Ammon's horn (tissue), 1 donor: ENCODE data around the gene ENO3.
"Not testable (repeated sequence)": the region's sequence is repeated elsewhere in the genome, so short reads cannot be mapped to it uniquely, and the experiment has no call there.

ENCODE experiments used
- DNase-seq: peaks from one replicate; pipeline ENCODE4 v3.0.0-alpha.2; 2016; ENCODE audit warnings: low spot score

ENO3 gene

DNA sequence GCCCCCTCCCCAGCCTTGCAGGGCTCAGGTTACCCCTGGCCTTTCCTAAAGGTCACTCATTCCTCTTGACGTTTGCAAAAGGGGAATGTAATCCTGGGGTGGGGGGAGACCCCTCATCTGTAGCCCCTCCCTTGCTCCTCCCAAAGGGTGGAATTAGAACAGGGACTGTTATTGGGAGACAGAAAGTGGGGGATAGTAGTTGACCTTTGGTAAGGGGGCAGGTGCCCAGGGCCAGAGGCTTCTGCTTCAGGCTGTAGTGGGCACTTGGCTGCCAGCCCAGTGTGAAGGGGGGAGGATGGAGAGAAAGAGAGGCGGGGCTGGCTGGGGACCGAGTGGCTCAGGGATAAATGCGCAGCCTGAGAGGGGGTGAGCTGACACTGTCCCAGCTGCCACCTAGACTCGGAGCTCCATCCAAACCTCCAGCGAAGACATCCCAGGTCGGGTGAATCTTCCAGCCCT, at the start of gene ENO3:
TSS of gene ENO3 (plus strand) at position 374 of the 459 bp plus-strand sequence. CDS start 711 bp downstream, outside the sequence.
- no peak for DNase-seq

DNA sequence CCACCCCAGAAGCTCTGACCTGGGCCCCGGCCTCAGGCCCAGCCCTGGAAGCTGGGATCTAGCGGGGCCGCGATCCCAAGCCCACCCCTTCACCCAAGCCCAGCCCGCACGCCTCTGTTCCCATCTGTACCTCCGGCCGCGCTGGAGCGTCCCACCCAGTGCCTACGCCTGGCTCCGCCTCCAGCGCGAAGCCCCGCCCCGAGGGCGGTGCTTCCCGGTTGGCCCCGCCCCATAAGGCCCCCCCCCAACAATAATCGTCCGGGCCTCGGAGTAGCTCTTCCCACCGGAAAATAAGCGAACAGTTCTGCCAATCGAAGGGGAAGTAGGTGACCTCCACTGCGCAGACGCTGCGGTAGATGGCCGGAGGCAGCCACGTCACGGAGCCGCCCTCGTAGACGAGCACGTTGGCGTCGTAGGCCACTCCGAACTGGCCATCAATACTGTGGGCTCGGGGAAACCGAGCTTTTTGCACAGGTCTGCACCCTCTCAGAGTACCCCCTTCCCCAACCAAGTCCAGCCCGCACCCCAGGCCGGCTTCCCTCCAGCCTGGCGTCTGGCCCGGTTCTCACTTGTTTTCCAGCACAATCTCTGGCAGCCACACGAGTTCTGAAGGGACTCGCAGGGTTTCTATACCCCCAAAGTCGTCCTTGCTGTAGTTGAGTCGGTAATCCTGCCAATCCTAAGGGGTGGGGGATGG, 49.1 kb upstream of the ENO3 start:
- DNase-seq, result peak; percentile 52

DNA sequence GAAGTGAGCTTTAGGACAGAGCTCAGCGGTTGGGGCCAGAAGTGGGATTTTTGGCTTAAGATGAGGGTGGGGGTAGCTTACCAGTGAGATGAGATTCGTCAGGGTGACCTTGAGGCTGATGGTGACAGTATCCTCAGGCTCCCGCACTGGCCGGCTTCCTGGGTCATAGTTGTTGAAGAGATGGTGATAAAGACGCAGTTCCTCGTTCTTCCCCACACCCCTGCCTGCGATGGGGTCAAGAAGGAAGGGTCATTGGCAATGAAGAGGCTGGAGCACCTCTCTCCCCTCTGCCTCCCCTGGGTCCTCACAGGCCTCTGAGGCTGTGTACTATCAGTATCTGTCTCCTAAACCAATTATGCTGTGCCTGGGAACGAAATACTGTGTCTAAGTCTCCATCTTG, 48.4 kb upstream of the ENO3 start:
- DNase-seq, result no peak

DNA sequence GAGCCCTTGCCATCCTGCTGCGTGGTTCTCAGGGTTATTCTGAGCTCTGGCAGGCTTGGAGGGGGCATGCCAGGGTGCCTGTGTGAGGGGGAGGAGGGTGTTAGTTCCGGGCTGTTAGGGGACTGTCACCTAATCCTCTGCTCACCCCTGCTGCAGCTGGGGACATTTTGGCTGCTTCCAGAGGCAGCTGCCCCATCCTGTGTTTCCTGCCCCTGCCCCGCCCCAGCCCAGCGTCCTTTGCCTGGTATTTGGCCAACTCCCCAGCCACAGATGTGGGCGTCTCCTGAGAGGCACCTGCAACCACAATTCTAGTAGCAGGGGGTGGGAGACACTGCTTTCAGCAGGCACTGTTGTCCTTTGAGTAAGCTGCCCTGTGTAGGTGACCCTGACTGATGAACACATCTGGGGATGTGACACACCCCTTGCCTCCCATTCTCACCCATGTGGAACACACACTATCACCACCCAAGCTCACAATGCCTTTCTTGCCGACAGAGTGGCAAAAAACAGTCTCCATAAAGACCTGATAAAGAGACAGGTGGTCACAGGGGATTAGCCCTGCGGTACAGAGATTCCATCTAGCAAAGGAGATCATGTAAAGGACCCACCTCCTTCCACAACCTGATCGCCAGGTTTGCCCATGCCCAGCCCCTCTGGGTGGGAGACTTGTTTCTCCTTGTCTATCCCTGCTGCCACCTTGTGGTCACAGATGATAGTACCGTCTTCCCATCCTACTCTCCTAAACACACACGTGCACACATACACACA, 47.7 kb upstream of the ENO3 start, which contains the start of gene CHRNE:
TSS of gene CHRNE (minus strand) at position 48 of the 768 bp plus-strand sequence. CDS start at position 13, 35 bp downstream.
- DNase-seq, result peak; percentile 91

DNA sequence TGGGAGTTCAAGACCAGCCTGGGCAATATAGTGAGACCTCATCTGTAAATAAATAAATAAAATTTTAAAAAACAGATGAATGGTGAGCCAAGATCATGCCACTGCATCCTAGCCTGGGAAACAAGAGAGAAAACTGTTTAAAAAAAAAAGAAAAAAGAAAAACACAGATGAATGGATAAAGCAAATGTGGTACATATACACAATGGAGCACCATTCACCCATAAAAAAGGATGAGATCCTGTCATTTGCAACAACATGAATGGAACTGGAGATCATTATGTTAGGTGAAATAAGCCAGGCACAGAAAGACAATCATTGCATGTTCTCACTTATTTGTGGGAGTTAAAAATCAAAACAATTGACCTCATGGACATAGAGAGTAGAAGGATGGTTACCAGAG, 44.3 kb upstream of the ENO3 start:
- not testable (repeated sequence) for DNase-seq

DNA sequence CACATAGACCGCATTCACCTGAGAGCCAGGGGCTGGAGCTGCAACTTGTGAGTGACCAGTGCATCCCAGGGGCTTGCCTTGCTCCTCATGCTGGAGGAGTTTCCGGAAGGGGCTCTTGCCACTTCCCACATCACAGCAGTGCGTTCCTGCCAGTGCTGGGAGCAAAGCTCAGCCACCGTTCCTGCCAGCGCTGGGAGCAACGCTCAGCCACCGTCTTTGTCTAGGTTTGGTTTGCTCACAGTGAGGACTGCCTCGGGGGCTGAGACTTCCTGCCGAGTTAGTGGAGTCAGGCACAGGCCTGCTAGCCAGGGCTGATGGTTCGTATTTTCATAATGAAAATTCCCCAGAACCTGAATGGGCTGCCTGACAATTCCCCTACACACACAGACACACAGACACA, 42.6 kb upstream of the ENO3 start:
- DNase-seq, result no peak

DNA sequence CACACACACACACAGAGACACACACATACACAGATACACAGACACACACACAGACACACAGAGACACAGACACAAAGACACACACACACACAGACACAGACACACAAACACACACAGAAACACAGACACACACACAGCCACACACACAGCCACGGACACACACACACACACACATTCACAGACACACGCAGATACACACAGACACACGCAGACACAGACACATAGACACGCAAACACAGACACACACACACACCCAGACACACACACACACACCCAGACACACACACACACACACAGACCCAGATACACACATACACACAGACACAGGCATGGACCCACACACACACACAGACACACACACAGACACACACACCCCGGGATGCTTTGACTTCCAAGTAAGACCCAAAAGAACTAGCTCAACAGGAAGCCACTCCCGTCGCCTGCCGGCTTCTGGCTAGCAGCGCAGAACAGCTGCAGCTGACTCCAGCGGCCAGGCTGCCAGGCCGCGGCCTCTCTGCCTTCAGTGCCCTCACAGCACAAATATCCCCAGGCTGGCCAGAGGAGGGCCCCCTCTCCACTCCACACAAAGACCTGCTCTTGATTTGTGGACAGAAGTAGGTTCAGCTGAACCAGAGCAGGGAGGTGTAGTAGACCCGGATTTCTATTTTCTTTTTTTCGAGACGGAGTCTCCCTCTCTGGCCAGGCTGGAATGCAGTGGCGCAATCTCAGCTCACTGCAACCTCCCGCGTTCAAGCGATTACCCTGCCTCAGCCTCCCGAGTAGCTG, 42.0 kb upstream of the ENO3 start:
- DNase-seq, result peak; percentile 93

DNA sequence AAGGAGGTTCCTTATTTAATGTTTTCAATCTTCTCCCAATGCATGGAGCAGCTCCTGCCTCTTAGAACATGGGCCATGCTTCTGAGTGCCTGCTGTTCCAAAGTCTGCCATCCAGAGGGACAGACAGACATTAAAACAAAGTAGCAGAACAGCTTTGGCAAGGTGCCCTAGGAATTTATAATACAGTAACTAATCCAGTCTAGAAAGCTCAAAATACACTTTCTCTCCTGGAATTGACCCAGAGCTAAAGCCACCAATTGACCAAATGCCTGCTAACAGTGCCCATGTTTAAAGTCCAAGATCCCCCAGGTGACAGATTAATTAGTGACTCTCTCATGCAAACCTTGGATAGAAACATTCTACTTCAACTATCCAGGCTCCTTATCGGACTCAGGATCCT, 36.9 kb upstream of the ENO3 start:
- no peak for DNase-seq

DNA sequence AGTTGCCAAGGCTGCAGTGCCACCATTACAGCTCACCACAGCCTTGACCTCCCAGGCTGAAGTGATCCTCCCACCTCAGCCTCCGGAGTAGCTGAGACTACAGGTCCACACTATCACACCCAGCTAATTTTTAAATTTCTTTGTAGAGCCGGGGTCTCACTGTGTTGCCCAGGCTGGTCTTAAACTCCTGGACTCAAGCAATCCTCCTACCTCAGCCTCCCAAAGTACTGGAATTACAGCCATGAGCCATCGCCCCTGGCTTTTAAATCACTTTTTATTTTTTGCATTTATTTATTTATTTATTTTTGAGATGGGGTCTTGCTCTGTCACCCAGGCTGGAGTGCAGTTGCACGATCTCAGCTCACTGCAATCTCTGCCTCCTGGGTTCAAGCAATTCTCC, 36.4 kb upstream of the ENO3 start:
- not testable (repeated sequence) for DNase-seq

DNA sequence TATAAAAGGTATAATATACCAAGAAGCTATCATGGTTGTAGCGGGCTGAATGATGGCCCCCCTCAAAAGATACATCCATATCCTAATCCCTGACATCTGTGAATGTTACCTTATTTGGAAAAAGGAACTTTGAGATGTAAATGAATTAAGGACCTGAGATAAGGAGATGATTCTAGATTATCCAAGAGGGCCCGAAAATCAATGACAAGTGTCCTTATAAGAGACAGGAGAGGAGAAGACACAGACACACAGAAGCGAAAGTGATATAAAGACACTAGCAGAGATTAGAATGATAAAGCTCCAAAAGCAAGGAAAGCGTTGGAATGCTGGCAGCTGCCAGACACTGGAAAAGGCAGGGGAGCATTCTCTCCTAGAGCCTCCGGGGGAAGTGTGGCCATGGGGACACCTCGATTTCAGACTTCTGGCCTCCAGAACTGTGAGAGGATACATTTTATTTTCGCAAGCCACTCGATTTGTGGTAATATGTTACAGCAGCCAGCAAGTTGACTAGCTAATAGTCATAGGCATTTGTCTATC, 31.3 kb upstream of the ENO3 start:
- no peak for DNase-seq

DNA sequence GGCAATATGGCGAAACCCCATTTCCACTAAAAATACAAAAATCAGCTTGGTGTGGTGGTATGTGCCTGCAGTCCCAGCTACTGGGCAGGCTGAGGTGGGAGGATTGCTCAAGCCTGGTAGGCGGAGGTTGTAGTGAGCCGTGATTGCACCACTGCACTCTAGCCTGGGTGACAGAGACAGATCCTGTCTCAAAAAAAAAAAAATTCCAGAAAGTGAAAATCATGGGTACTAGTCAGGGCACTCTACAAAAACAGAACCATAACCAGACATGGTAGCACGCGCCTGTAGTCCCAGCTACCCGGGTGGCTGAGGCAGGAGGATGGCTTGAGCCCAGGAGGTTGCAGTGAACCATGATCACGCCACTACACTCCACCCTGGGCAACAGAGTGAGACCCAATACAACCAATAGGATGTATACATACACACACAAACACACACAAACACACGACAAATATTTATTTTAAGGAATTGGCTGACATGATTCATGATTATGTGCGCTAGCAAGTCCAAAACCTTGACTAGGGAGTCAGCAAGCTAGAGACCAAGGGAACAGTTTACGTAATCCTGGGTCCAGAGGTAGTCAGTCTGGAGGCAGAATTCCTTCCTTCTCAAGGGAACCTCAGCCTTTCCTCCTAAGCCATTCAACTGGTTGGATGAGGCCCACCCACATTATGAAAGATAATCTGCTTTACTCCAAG, 30.4 kb upstream of the ENO3 start:
- DNase-seq, result no peak

DNA sequence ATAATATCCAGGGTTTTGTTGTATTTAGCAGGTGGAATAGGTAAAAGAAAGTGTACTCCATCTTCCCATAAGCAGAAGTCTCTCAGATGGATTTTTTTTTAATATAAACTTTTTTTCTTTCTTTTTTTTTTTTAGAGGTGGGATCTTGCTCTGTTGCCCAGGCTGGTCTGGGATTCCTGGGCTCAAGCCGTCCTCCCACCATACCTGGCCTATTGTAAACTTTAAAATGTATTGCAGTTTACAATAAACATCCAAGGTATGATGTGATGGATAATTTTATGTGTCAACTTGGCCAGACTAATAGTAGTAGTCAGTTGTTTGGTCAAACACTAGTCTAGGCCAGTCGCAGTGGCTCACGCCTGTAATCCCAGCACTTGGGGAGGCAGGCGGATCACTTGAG, 29.6 kb upstream of the ENO3 start:
- DNase-seq, result no peak

DNA sequence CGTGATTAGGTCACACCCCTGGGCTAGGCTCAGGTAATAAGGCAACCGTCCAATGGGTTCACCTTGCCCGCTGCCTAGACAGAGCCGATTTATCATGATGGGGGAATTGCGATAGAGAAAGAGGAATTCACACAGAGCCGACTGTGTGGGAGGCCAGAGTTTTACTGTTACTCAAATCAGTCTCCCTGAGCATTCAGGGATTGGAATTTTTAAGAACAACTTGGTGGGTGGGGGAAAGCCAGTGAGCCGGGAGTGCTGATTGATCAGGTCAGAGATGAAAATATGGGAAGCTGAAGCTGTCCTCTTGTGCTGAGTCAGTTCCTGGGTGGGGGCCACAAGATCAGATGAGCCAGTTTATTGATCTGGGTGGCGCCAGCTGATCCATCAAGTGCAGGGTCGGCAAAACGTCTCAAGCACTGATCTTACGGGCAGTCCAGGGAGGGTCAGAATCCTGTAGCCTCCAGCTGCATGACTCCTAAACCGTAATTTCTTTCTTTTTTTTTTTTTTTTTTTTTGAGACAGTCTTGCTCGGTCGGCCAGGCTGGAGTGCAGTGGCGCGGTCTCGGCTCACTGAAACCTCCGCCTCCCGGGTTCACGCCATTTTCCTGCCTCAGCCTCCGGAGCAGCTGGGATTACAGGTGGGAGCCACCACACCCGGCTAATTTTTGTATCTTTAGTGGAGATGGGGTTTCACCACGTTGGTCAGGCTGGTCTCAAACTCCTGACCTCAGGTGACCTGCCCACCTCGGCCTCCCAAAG, 24.2 kb upstream of the ENO3 start:
- not testable (repeated sequence) for DNase-seq

DNA sequence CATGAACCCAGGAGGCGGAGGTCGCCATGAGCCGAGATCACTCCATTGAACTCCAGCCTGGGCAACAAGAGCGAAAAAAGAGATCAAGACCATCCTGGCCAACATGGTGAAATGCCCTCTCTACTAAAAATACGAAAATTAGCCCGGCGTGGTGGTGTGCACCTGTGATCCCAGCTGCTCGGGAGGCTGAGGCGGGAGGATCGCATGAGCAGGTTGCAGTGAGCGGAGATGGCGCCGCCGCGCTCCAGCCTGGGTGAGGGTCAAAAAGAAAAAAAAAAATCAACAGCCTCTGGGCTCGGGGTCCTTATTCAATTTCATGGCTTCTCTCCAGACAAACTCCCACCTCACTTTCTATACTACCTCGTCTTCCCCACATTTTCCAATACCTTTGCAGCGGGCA, 22.0 kb upstream of the ENO3 start:
- no peak for DNase-seq

DNA sequence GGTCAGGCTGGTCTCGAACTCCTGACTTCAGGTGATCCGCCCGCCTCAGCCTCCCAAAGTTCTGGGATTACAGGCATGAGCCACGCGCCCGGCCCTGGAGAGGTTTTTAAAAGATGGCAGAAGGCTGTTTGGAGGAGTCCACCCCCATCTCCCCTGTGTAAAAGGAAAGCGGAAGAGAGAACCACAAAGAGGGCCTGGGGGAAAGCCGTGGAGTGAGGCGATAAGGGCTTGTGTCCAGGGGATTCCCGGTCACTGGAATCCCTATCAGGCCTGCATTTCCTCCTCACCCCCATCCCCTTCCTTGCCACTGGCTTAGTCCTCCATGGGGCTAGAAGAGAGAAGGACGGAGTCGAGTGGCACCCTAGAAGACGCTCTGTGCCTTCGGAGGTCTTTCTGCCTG, 19.0 kb upstream of the ENO3 start, which contains the start of gene GP1BA:
TSS of gene GP1BA (plus strand) at position 315 of the 400 bp plus-strand sequence. CDS start 328 bp downstream, outside the sequence.
- no peak for DNase-seq

DNA sequence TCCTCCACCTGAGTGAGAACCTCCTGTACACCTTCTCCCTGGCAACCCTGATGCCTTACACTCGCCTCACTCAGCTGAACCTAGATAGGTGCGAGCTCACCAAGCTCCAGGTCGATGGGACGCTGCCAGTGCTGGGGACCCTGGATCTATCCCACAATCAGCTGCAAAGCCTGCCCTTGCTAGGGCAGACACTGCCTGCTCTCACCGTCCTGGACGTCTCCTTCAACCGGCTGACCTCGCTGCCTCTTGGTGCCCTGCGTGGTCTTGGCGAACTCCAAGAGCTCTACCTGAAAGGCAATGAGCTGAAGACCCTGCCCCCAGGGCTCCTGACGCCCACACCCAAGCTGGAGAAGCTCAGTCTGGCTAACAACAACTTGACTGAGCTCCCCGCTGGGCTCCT, 18.2 kb upstream of the ENO3 start:
- DNase-seq, result no peak

DNA sequence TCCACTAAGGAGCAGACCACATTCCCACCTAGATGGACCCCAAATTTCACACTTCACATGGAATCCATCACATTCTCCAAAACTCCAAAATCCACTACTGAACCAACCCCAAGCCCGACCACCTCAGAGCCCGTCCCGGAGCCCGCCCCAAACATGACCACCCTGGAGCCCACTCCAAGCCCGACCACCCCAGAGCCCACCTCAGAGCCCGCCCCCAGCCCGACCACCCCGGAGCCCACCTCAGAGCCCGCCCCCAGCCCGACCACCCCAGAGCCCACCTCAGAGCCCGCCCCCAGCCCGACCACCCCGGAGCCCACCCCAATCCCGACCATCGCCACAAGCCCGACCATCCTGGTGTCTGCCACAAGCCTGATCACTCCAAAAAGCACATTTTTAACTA, 17.3 kb upstream of the ENO3 start:
- no peak for DNase-seq

DNA sequence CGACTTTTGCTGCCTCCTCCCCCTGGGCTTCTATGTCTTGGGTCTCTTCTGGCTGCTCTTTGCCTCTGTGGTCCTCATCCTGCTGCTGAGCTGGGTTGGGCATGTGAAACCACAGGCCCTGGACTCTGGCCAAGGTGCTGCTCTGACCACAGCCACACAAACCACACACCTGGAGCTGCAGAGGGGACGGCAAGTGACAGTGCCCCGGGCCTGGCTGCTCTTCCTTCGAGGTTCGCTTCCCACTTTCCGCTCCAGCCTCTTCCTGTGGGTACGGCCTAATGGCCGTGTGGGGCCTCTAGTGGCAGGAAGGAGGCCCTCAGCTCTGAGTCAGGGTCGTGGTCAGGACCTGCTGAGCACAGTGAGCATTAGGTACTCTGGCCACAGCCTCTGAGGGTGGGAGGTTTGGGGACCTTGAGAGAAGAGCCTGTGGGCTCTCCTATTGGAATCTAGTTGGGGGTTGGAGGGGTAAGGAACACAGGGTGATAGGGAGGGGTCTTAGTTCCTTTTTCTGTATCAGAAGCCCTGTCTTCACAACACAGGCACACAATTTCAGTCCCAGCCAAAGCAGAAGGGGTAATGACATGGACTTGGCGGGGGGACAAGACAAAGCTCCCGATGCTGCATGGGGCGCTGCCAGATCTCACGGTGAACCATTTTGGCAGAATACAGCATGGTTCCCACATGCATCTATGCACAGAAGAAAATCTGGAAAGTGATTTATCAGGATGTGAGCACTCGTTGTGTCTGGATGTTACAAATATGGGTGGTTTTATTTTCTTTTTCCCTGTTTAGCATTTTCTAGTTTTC, 16.5 kb upstream of the ENO3 start:
- no peak for DNase-seq

DNA sequence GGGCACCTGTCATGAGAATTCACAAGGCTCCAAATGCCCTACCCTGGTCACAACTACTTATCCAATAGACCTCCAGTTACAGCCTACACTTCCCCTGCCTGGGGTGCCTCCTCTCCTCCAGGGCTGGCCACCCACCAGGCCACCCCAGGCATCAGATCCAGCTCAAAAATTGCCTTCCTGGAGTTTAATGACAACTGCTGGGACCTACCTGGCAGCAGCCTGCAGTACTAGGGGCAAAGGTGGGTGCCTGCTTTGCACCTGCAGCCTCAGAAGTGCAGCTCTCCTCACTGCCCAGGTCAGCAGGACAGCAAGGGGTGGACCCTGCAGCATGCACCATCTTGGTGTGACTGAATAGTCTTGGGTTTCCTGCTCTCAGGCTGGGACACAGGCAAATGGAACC, 15.3 kb upstream of the ENO3 start:
- no peak for DNase-seq

DNA sequence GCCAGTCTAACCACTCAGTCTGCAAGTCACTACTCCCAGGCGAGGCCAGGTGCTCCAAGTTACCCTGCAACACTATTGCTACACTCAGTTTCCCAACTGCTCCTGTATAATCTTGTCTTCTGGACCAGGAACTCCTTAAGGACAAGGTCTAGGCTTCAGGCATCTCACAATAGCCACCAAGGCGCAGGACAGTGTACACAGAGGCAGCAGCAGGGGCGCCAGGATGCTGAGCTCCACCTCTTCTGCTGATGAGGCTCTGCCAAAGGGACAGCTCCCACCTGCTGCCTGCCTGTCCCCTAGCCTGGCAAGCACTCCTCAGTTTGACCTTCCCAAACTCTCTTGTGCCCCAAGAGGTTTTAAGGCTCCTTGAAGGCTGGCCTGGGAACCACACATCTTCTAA, 14.5 kb upstream of the ENO3 start:
- no peak for DNase-seq
